H1 (cell line): ENCODE data around the gene STAG2.

Experiments
- CTCF ChIP-seq, 3 experiments: IDR thresholded peaks; 1 replicate in 2 of 3; 2 replicates in 1 of 3; pipeline versions ENCODE4 v1.5.1 to v1.6.1; 2011; ENCODE audit warnings: low read length in 3 of 3, mild to moderate bottlenecking in 3 of 3, inconsistent platforms in 2 of 3, low read depth in 1 of 3, moderate library complexity in 1 of 3; ENCODE audit not compliant: insufficient read depth in 1 of 3; ENCODE audit errors: control extremely low read depth in 1 of 3
- POLR2A ChIP-seq, 2 experiments: IDR thresholded peaks; 1 replicate in 1 of 2; 2 replicates in 1 of 2; pipeline ENCODE4 v1.6.1; 2011; ENCODE audit warnings: low read depth in 2 of 2, low read length in 2 of 2, mild to moderate bottlenecking in 2 of 2; ENCODE audit errors: control extremely low read depth in 1 of 2
- TAF1 ChIP-seq: IDR thresholded peaks from 2 replicates; pipeline ENCODE4 v1.6.1; 2011; ENCODE audit warnings: mild to moderate bottlenecking, low read depth, low read length
- USF2 ChIP-seq: IDR thresholded peaks from 2 replicates; pipeline ENCODE4 v1.6.1; 2011; ENCODE audit warnings: low read length, improper control_type of control experiment

GRCh38 chrX:124033821-124034220, 72.3 kb downstream of the STAG2 start:
- TF ChIP-seq TAF1 (no peak), CTCF (IDR thresholded peaks at IDR 0.05; ENCODE audit: control extremely low read depth in 1 of 3, insufficient read depth in 1 of 3, low read depth in 1 of 3, low read length in 3 of 3) (no peak), POLR2A (IDR thresholded peaks at IDR 0.05; ENCODE audit: control extremely low read depth in 1 of 2, low read depth in 2 of 2, low read length in 2 of 2) (no peak), USF2 (no peak)
